Measurements from ENCODE around the gene GPI.
A peak's percentile ranks its signal among the peaks of the same experiment; 100 is the strongest.

Gene GPI

DNA sequence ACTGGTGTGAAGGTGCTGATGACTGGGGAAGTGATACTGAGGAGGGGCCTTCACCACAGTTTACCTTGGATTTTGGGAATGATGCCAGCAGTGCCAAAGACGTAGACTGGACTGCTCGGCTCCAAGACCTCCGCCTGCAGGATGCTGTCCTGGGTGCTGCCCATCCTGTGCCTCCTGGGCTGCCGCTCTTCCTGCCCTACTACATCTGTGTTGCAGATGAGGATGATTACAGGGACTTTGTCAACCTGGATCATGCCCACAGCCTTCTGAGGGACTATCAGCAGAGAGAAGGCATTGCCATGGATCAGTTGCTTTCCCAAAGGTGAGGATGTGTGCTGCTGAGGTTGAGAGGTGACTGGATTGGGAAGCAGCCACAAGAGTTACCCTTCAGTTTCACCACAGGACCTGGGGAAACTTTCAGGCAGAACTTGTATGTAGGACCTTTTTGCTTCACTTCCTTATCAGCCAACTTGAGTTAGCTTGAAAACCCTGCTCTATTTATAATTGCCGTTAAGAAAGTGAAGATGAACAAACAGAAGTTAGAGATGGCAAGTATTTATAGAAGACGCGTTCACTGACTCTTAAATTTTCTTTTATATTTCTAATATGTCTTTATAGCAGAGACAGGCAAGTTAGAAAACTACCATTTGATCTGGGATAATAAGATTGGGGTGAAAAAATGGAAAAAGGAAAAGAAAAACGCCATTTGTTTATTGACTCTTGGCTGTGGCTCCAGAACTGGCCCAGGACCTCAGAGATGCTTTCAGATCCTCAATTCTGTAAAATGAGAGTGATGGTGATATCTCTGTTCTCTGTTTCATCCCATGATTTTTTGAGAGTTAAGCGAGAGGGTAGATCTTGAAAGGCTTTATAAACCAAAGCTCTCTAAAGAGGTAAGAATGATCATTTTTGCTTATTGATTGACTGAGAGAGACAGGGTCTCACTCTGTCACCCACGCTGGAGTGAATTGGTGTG, 44.5 kb downstream of the GPI start:
- H3K27ac ChIP-seq (ENCODE audit: low read length): no peak overlapping the region
- H3K4me3 ChIP-seq (ENCODE audit: low read depth in 1 of 2, low read length in 2 of 2): no peak overlapping the region
- H3K36me3 ChIP-seq (ENCODE audit: control insufficient read depth in 1 of 2, insufficient read depth in 2 of 2, low read length in 2 of 2): peaks cover 0 to 19% of the 10 kb centered on the region in 2 donors
- no peaks in the 10 kb centered on the region for H3K9me3 ChIP-seq (ENCODE audit: control insufficient read depth in 1 of 2, low read length in 2 of 2)
- no peaks in the 10 kb centered on the region for H3K27me3 ChIP-seq (ENCODE audit: low read depth, low read length)
- H3K4me1 ChIP-seq (ENCODE audit: control insufficient read depth in 1 of 2, insufficient read depth in 2 of 2, low read length in 2 of 2): peaks cover 0 to 6% of the 10 kb centered on the region in 2 donors

DNA sequence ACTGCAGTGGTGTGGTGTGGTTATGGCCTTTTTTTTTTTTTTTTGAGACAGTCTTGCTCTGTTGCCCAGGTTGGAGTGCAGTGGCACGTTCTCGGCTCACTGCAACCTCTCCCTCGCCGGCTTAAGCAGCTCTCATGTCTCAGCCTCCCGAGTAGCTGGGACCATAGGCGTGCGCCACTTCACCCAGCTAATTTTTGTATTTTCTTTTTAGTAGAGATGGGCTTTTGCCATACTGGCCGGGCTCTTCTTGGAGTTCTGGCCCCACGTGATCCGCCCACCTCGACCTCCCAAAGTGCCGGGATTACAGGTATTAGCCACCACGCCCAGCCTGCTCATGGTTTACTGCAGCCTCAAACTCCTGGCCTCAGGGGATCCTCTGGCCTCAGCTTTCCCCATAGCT, 46.2 kb downstream of the GPI start:
- no peak overlapping the region for H3K27ac ChIP-seq (ENCODE audit: low read length)
- H3K36me3 ChIP-seq (ENCODE audit: control insufficient read depth in 1 of 2, insufficient read depth in 2 of 2, low read length in 2 of 2): peaks cover 4 to 28% of the 10 kb centered on the region in 2 donors
- H3K4me3 ChIP-seq (ENCODE audit: low read depth in 1 of 2, low read length in 2 of 2): no peak overlapping the region
- no peaks in the 10 kb centered on the region for H3K9me3 ChIP-seq (ENCODE audit: control insufficient read depth in 1 of 2, low read length in 2 of 2)
- H3K27me3 ChIP-seq (ENCODE audit: low read depth, low read length): no peaks in the 10 kb centered on the region
- H3K4me1 ChIP-seq (ENCODE audit: control insufficient read depth in 1 of 2, insufficient read depth in 2 of 2, low read length in 2 of 2): no peaks in the 10 kb centered on the region

DNA sequence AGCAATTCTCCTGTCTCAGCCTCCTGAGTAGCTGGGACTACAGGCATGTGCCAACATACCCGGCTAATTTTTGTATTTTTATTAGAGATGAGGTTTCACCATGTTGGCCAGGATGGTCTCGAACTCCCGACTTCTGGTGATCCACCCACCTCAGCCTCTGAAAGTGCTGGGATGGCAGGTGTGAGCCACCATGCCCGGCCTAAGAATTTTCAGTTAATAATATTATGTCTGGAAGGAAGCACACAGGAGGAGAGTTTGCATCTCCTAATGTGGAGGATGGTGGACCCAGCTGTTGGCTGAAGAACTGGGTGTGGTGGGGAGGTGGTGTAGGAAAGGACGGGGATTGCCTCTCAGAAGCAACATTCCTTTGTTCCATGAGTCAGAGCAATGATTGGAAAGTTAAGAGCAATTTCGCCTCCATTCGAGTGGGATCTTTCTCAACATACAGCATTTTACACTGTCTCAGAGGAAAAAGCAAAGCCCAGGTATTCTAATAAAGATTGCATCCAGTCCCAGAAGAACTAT, 51.1 kb downstream of the GPI start:
- Histone ChIP-seq H3K9me3 (ENCODE audit: control insufficient read depth in 1 of 2, low read length in 2 of 2) (no peaks in the 10 kb centered on the region), H3K36me3 (ENCODE audit: control insufficient read depth in 1 of 2, insufficient read depth in 2 of 2, low read length in 2 of 2) (peaks cover 4 to 22% of the 10 kb centered on the region in 2 donors), H3K27me3 (ENCODE audit: low read depth, low read length) (no peaks in the 10 kb centered on the region), H3K4me1 (ENCODE audit: control insufficient read depth in 1 of 2, insufficient read depth in 2 of 2, low read length in 2 of 2) (no peaks in the 10 kb centered on the region), H3K27ac (ENCODE audit: low read length) (no peak overlapping the region), H3K4me3 (ENCODE audit: low read depth in 1 of 2, low read length in 2 of 2) (no peak overlapping the region)

DNA sequence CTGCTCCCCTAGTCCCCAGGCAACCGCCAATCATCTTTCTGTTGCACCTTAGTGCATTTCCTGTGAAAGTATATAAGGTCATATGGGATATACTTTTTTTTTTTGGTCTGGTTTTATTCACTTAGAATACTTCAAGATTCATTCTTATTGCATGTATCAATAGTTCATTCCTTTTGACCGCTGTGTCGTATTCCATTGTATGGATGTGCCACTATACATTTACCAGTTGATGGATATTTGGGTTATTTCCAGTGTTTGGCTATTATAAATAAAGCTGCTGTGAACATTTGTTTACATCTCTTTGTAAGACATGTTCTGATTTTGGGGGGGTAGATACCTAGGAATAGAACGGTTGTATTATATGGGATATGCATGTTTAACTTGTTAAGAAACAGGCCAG, 53.3 kb downstream of the GPI start:
- peaks cover 4 to 21% of the 10 kb centered on the region in 2 donors for H3K36me3 ChIP-seq (ENCODE audit: control insufficient read depth in 1 of 2, insufficient read depth in 2 of 2, low read length in 2 of 2)

DNA sequence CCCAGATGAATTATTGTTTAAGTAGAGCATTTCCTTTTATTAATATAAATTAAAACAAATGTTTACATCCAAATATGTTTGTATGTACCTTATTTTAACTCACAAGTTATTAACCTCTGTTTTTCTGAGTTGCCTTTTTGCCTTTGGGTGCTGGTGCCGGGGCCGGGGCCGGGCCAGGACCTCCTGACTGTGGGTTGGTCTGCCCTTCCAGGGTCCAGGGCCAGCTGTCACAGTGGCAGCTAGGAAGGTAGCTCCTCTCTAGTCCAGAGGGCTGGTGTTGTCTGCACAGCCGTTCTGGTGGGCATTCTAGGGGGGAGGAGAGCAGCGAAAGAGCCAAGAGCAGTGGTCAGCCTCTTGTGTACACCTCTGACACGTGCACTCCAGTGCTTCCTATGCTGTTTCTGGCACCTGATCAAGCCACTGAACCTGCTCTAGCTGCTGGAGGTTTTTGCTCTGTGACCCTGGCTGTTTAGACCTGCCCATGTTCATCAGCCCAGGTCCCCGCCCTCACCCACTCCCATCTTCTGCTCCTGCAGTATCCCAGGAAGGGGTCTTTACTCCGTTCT, 61.2 kb downstream of the GPI start:
- Histone ChIP-seq H3K27ac (ENCODE audit: low read length) (no peak overlapping the region), H3K9me3 (ENCODE audit: control insufficient read depth in 1 of 2, low read length in 2 of 2) (no peaks in the 10 kb centered on the region), H3K4me1 (ENCODE audit: control insufficient read depth in 1 of 2, insufficient read depth in 2 of 2, low read length in 2 of 2) (peaks cover 8 to 20% of the 10 kb centered on the region in 2 donors), H3K36me3 (ENCODE audit: control insufficient read depth in 1 of 2, insufficient read depth in 2 of 2, low read length in 2 of 2) (peaks cover 0 to 10% of the 10 kb centered on the region in 2 donors), H3K4me3 (ENCODE audit: low read depth in 1 of 2, low read length in 2 of 2) (no peak overlapping the region), H3K27me3 (ENCODE audit: low read depth, low read length) (no peaks in the 10 kb centered on the region)

More for the DNA sequence above, 53.3 kb downstream of the GPI start:
- Histone ChIP-seq H3K27me3 (ENCODE audit: low read depth, low read length) (no peaks in the 10 kb centered on the region), H3K27ac (ENCODE audit: low read length) (no peak overlapping the region), H3K4me1 (ENCODE audit: control insufficient read depth in 1 of 2, insufficient read depth in 2 of 2, low read length in 2 of 2) (no peaks in the 10 kb centered on the region), H3K9me3 (ENCODE audit: control insufficient read depth in 1 of 2, low read length in 2 of 2) (no peaks in the 10 kb centered on the region), H3K4me3 (ENCODE audit: low read depth in 1 of 2, low read length in 2 of 2) (no peak overlapping the region)

DNA sequence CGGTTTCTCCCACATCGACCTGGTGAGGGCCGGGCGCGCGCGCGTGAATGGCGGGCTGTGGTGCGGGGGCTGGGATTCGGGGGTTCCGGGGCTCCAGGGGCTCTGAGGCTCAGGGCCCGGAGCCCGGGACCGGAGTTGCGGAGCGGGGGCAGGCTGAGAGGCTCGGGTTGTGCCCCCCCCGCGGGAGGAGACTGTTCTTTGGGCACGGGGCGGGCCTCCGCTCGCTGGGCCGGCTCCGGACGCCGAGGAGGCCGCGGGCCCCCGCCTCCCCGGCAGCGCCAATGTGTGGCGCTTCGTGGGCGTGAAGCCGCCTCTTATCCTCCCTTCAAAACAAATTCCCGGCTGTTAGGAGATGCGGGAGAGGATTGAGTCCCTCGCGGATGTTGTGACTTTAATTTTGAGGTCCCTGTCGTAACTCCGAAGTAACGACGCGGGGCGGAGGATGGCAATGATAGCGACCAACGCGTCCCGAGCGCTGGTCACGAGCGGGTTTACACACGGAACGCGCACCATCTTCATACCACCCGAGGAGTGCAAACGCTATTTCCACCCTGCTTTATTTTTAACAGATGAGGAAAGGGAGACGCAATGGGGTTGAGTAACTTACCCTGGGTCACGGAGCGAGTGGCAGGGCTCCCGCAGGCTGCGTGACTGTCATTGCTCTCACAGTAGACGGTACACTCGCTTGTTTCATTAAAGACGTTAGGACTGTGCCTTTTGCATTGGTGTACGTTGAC, 63.7 kb downstream of the GPI start:
- peak overlapping the region; percentile 84 to 90 for H3K4me3 ChIP-seq (ENCODE audit: low read depth in 1 of 2, low read length in 2 of 2)
- H3K36me3 ChIP-seq (ENCODE audit: control insufficient read depth in 1 of 2, insufficient read depth in 2 of 2, low read length in 2 of 2): peaks cover 0 to 8% of the 10 kb centered on the region in 2 donors
- H3K27me3 ChIP-seq (ENCODE audit: low read depth, low read length): no peaks in the 10 kb centered on the region
- H3K9me3 ChIP-seq (ENCODE audit: control insufficient read depth in 1 of 2, low read length in 2 of 2): no peaks in the 10 kb centered on the region
- H3K4me1 ChIP-seq (ENCODE audit: control insufficient read depth in 1 of 2, insufficient read depth in 2 of 2, low read length in 2 of 2): peaks cover 8 to 33% of the 10 kb centered on the region in 2 donors
- H3K27ac ChIP-seq (ENCODE audit: low read length): peak overlapping the region; percentile 73

DNA sequence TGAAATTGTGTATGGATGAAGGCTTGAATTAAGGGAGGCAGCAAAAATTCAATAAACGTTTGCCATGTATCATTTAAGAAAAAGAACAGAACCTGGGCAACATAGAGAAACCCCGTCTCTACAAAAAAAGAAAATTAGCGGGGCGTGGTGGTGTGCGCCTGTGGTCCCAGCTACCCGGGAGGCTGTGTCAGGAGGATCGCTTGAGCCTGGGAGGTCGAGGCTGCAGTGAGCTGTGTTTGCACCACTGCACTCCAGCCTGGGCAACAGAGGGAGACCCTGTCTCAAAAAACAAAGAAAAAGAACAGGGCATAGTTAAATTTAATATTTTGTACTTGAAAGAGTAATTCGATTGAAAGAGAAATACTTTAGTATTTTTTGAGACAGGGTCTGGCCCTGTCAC, 64.6 kb downstream of the GPI start:
- Histone ChIP-seq H3K4me1 (ENCODE audit: control insufficient read depth in 1 of 2, insufficient read depth in 2 of 2, low read length in 2 of 2) (peaks cover 8 to 33% of the 10 kb centered on the region in 2 donors), H3K4me3 (ENCODE audit: low read depth in 1 of 2, low read length in 2 of 2) (peak overlapping the region; percentile 84 to 90), H3K36me3 (ENCODE audit: control insufficient read depth in 1 of 2, insufficient read depth in 2 of 2, low read length in 2 of 2) (peaks cover 0 to 9% of the 10 kb centered on the region in 2 donors), H3K27me3 (ENCODE audit: low read depth, low read length) (no peaks in the 10 kb centered on the region), H3K9me3 (ENCODE audit: control insufficient read depth in 1 of 2, low read length in 2 of 2) (no peaks in the 10 kb centered on the region), H3K27ac (ENCODE audit: low read length) (no peak overlapping the region)

DNA sequence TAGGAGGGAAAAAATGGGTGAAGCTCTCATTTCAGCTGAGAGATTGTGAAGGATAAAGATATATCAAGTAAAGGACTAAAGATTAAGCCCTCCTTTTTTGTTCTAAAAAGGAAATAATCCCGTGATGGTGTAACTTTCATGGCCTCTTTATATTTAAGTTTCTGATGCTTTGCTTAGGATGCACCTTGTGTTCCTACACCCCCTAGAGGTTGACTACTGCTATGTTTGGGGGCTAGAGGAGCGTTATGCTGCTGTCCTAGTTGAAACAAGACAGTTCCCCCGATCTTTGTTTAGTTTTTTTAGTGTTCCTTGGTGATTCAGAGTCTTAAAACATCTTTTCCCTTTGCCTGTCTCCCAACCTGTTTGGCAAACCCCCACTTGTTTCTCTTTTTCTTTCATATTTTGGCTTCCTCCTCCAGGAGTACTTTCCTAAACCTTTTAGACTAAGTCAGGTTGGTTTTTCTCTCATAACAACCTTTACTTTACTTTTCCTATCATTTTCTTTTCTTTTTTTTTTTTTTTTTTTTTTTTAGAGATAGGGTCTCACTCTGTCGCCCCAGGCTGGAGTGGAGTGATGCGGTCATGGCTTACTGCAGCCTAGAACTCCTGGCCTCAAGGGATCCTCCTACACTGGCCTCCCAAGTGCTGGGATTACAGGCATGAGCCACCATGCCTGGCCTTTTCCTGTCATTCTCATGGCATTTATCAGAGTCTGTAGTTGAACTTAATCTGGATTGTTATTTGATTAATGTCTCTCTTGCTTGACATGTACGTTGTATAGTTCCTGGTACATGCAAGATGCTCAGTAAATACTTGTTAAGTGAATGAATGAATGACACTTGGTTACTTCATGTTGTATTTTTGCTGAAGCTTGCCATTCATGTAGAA, 66.0 kb downstream of the GPI start:
- H3K27ac ChIP-seq (ENCODE audit: low read length): peak overlapping the region; percentile 32
- H3K4me1 ChIP-seq (ENCODE audit: control insufficient read depth in 1 of 2, insufficient read depth in 2 of 2, low read length in 2 of 2): peaks cover 8 to 33% of the 10 kb centered on the region in 2 donors
- peak overlapping the region; percentile 18 to 26 for H3K4me3 ChIP-seq (ENCODE audit: low read depth in 1 of 2, low read length in 2 of 2)
- H3K27me3 ChIP-seq (ENCODE audit: low read depth, low read length): no peaks in the 10 kb centered on the region
- H3K36me3 ChIP-seq (ENCODE audit: control insufficient read depth in 1 of 2, insufficient read depth in 2 of 2, low read length in 2 of 2): peaks cover 4 to 20% of the 10 kb centered on the region in 2 donors
- H3K9me3 ChIP-seq (ENCODE audit: control insufficient read depth in 1 of 2, low read length in 2 of 2): no peaks in the 10 kb centered on the region

DNA sequence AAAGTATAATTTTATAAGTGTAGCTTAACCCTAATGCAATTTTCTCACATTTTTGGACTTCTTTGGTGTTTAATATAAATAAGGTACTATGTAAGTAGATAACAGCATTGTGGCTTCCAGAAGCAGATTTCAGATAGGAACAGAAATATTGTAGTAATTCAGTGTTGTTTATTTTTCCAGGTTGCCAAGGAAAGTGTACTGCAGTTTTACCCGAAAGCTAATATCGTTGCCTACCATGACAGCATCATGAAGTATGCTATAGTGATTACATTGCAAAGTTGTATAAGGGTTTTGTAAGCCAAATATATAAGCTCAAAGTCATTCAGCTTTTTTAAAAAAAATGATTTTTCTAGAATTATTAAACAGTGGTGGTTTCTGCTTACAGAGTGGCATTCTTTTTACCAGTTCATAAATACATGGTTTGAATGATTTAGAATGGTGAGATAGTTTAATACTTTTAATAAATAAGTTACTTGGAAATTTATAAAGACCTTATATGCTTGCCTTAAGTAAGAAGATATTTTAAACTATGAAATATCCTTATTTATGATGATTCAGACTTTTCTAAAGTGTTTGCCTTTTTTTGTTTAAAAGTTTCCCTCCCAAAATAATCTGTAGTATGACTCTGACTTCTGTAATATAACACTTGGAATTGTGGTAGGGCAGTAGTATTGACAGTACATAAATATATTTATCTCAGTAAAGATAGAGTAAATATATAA, 66.8 kb downstream of the GPI start:
- Histone ChIP-seq H3K36me3 (ENCODE audit: control insufficient read depth in 1 of 2, insufficient read depth in 2 of 2, low read length in 2 of 2) (peaks cover 10 to 21% of the 10 kb centered on the region in 2 donors), H3K4me1 (ENCODE audit: control insufficient read depth in 1 of 2, insufficient read depth in 2 of 2, low read length in 2 of 2) (peaks cover 8 to 33% of the 10 kb centered on the region in 2 donors), H3K27ac (ENCODE audit: low read length) (no peak overlapping the region)

DNA sequence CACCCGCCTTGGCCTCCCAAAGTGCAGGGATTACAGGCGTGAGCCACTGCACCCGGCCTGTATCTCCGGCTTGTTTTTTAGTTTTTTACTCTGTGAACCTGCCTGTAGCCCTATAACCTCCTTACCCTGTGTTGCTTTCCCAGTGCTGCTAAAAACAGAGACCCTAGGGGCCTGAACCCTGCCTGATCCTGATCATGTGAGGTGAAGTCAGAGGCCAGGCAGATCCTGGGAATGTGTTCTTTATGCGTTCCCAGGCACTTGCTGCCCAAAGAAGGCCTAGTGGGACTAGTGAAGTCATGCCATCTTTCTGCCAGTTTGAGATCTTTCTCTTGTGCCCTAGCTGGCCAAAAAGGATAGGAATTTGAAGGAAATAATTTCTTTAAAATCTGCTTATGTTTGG, 67.8 kb downstream of the GPI start:
- no peak overlapping the region for H3K4me3 ChIP-seq (ENCODE audit: low read depth in 1 of 2, low read length in 2 of 2)
- H3K27me3 ChIP-seq (ENCODE audit: low read depth, low read length): no peaks in the 10 kb centered on the region
- H3K27ac ChIP-seq (ENCODE audit: low read length): no peak overlapping the region
- H3K36me3 ChIP-seq (ENCODE audit: control insufficient read depth in 1 of 2, insufficient read depth in 2 of 2, low read length in 2 of 2): peaks cover 12 to 30% of the 10 kb centered on the region in 2 donors
- H3K4me1 ChIP-seq (ENCODE audit: control insufficient read depth in 1 of 2, insufficient read depth in 2 of 2, low read length in 2 of 2): peaks cover 8 to 33% of the 10 kb centered on the region in 2 donors
- no peaks in the 10 kb centered on the region for H3K9me3 ChIP-seq (ENCODE audit: control insufficient read depth in 1 of 2, low read length in 2 of 2)

More for the DNA sequence above, 66.8 kb downstream of the GPI start:
- Histone ChIP-seq H3K9me3 (ENCODE audit: control insufficient read depth in 1 of 2, low read length in 2 of 2) (no peaks in the 10 kb centered on the region), H3K4me3 (ENCODE audit: low read depth in 1 of 2, low read length in 2 of 2) (no peak overlapping the region), H3K27me3 (ENCODE audit: low read depth, low read length) (no peaks in the 10 kb centered on the region)

Data from muscle layer of duodenum (tissue), 2 donors.